Glomerular visceral epithelial cell (primary cell): ENCODE measurements around the gene FRY.

Experiments used
- DNase-seq: peaks from one replicate; pipeline ENCODE4 v3.0.0-alpha.2; 2016; ENCODE audit errors: extremely low spot score

FRY gene

DNA sequence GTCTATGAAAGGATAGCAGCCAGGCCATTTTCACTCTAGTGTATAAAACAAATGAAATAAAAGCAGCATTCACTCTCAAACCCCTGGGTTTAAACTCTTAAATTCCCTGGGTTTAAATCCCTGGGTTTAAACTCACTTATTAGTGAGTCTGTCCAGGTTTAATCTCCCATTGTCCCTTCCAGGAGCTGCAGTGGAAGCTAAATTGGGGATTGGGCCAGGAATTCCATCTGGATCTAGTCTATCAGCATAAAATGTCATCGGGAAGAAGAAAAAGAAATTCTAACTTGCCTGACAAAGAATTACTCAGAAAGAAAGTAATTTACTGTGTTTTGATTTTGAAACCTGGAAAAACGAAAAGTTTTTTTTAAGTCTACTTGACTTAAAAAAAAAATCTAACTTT, 54.8 kb downstream of the FRY start:
- DNase-seq: no peak

GRCh38 chr13:32086791-32087441, 55.3 kb downstream of the FRY start:
- no peak for DNase-seq

DNA sequence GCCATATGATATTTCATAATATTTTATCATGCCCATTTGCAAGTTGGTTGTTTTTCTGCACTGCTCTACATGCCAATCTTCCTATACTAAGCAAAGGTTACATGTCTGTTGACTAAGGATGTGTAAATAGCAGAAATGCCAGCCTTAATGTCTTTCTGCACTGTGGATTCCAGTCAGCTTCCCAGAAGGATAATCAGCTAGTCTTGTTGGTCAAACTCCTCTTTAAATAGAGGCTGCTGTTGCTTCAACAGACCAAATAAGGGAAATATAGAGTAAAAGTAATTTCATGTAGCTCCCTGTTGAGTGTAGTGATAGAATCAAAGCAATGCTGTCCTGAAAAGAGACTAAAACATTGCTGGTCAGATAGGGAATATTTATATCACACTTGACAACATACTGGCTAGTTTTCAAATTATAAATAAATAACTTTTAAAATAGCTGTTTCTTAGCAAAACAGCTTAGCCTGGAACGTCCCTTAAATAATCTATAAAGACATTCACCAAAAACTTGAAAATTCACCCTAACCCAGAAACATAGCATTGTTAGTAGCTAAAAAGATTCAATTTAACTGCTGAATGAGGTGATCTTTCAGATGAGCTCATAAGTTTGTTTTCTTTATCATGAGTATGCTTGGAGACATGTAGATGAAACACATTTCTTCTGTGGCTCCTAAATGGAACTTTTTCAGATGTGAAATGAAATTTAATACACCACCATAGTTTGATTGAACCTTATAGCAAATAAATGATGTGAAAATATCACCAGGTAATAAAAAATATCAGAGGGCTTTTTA, 56.6 kb downstream of the FRY start:
- no peak for DNase-seq

DNA sequence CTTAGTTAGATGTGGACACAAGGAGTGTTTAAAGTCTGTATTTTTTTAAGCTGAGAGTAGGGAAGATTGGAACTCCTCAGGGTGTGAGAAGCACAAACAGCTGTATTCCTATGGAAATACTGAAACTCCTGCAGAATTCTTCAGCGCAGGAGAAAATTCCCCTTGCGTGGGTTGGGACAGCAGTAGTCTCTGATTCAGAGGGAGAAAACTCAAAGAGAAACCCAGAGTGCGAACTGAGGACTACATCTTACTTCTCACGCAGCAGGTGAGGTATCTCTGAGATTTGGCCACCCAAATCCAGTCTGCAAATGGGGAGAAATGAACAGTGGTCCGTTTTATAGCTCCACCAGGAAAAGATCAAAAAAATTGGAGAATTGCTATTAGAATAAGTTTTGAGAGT, 60.9 kb downstream of the FRY start:
- DNase-seq: no peak

DNA sequence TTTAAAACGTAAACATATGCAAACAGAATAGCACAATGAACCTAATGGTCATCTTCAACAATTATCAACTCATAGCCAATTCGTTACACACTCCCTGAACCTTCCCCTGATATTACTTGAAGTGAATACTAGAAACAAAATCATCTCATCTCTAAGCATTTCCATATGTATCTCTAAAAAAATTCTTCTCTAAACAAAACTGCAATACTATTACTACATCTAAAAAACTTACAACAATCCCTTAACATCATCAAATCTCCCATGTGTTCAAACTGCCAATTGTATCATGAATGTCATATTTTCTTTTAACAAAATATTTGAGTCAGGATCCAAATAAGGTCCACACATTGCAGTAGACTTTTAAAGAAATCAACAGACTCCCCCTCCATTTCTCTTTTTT, 61.4 kb downstream of the FRY start:
- no peak for DNase-seq

GRCh38 chr13:32098272-32098671, 66.7 kb downstream of the FRY start:
- DNase-seq: no peak

- DNase-seq: no peak
These were observed 74.2 kb downstream of the FRY start for GRCh38 chr13:32105653-32106313.

DNA sequence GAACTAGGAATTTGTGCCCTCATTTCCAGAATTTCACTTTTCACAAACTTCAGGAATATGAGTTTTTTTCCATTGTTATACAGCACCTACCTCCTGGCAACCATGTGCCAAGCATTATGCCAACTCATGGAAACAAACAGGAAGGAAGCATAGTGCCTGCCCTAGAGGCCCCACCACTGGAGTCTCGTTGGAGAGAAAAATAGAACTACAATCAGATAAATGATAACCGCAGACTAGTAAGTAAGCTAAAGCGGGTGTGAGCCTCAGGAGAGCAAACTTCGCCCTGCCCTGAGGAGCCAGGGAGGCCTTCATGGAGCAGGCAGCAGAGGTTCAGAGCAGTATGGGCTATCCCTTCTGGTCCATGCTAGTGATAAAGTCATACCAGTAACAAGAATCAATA, 75.9 kb downstream of the FRY start:
- DNase-seq: no peak

DNA sequence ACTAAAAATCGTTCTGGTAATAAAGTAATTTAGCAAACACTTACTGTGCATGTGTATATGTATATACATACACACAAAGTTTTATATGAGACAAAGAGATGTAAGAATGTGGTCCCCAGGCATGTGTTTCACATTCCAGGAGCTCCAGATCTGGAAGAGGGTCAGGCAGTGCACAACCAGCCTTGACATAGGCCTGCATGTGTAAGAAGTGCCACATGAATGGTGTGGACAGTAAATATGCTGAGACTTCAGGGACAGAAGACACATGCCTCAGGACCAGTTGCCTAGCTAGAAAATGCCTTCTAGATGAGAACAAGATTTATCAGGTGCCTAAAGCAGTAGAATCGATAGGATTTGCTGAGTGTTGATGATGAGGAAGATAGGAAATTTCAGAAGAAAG, 76.4 kb downstream of the FRY start:
- no peak for DNase-seq

- DNase-seq: no peak
These were observed 82.0 kb downstream of the FRY start for GRCh38 chr13:32113532-32113931.

GRCh38 chr13:32114284-32114950, 82.8 kb downstream of the FRY start:
- DNase-seq: no peak

DNA sequence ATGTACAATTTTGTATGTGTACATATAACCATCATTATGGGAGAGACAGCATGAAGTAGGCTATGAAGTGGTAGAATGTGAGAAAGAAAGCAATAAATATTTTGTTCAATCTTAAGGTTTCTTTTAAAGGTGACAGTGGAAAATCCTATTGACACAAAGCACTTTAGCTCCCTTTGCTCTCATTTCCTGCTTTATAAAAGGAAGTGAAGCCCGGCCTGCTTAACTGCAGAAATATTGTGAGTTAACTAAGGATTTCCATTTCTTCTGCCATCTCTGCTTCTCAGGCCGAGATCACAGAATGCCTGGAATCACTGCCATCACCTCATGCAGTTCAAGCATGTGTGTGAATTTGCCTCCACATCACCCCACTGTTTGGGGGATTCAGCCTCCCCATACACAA, 83.5 kb downstream of the FRY start:
- no peak for DNase-seq

GRCh38 chr13:32116210-32116609, 84.6 kb downstream of the FRY start:
- DNase-seq: no peak

- DNase-seq: no peak
These were observed 85.4 kb downstream of the FRY start for GRCh38 chr13:32117001-32117400.

GRCh38 chr13:32117701-32118100, 86.1 kb downstream of the FRY start:
- no peak for DNase-seq

DNA sequence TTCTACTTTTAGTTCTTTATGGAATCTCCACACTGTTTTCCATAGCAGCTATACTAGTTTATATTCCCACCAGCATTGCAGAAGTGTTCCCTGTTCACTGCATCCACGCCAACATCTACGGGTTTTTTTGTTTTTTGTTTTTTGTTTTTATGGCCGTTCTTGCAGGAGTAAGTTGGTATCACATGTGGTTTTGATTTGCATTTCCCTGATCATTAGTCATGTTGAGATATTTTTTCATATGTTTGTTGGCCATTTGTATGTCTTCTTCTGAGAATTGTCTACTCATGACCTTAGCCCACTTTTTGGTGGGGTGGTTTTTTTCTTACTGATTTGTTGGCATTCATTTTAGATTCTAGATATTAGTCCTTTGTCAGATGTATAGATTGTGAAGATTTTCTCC, 89.7 kb downstream of the FRY start:
- DNase-seq: no peak

- DNase-seq: no peak
These were observed 93.2 kb downstream of the FRY start for GRCh38 chr13:32124743-32125142.

- DNase-seq: no peak
These were observed 93.7 kb downstream of the FRY start for GRCh38 chr13:32125221-32125689.

DNA sequence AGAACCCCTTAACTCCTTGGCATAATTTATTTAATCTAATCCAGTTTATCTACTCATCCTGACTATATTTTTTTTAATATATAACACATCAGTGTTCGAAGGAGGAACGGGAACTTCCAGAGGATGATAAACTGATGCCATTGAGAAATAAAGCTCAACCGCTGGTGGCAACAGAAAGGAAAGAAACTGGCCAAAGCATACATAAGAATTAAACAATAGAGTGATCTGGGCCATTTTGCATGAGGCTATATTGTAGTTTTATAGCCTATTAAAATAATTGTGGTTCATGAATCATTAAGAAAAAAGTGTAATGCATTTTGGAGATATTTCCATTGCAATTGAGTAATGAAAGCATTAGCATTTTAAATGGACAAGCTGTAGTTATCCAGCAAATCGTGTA, 94.2 kb downstream of the FRY start:
- DNase-seq: no peak

DNA sequence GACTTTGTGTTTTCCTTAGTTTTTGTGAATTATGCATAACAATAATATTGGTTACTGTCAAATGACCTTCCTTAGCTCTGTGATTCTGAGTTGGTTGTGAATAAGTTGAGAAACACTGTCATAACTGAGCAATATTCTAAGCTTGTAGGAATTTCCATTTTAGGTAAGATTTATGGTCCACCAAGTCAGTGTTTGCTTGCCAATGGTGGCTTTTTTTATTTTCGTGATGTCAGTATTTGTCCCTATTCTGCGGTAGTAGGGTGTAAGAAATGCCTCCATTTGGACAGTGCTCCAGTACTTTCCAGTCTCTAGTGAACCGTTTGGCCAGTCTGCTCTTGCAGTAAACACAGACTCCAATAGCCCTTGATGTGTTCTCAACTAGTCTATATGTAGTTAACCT, 94.7 kb downstream of the FRY start:
- no peak for DNase-seq

GRCh38 chr13:32126756-32127155, 95.2 kb downstream of the FRY start:
- no peak for DNase-seq

- no peak for DNase-seq
These were observed 96.1 kb downstream of the FRY start for GRCh38 chr13:32127691-32128090.
